ENCODE results near the gene PDGFC.

- no peak for TF ChIP-seq NFRKB (IDR thresholded peaks at IDR 0.05)
- TF ChIP-seq LEF1 (IDR thresholded peaks at IDR 0.05; ENCODE audit: borderline replicate concordance): no peak
- TF ChIP-seq L3MBTL2 (conservative IDR thresholded peaks at IDR 0.05): no peak
- no peak for TF ChIP-seq SP1 (IDR thresholded peaks at IDR 0.05)
- TF ChIP-seq BHLHE40 (IDR thresholded peaks at IDR 0.05; ENCODE audit: borderline replicate concordance): no peak
- TF ChIP-seq HDGF (IDR thresholded peaks at IDR 0.05; ENCODE audit: borderline replicate concordance): no peak
- no peak for TF ChIP-seq ARNT (IDR thresholded peaks at IDR 0.05)
- TF ChIP-seq PKNOX1 (IDR thresholded peaks at IDR 0.05): no peak
- TF ChIP-seq CTBP1 (IDR thresholded peaks at IDR 0.05; ENCODE audit: borderline replicate concordance): no peak
- TF ChIP-seq FOXA1 (IDR thresholded peaks at IDR 0.05): no peak
Observed at GRCh38 chr4:156732634-156733033, 239.0 kb downstream of the PDGFC start.

All from HEK293T (cell line).